ENCODE results near the gene DENND5A. TPM values are rescaled to one million over a fixed set of nuclear protein-coding genes. Genes with fewer than 3 reads are reported as not detected.

The DENND5A gene
- polyA plus RNA-seq, 3 donors = 24.4 to 291 (median 37.5) TPM

- H2AFZ ChIP-seq (ENCODE audit: insufficient read depth, low read depth, low read length, poor library complexity, severe bottlenecking) = no peak overlapping the region
- peaks cover 10% of the 10 kb centered on the region for H4K20me1 ChIP-seq (ENCODE audit: insufficient read depth, low read length)
- peaks cover 11% of the 10 kb centered on the region for H3K79me2 ChIP-seq (ENCODE audit: insufficient read depth, low read length)
- H3K27ac ChIP-seq (ENCODE audit: low read depth in 1 of 2, low read length in 2 of 2) = no peak overlapping the region
- Mint-ChIP-seq H3K4me3 (no peak overlapping the region), H3K27me3 (ENCODE audit: low read depth in 3 of 3) (peaks cover 0 to 15% (median 7%) of the 10 kb centered on the region in 3 donors), H3K27ac (no peak overlapping the region), H3K4me1 (peaks cover 11% of the 10 kb centered on the region), H3K9me3 (no peaks in the 10 kb centered on the region), H3K36me3 (peaks cover 0 to 2% of the 10 kb centered on the region in 2 donors)
- H3K4me3 ChIP-seq (replicated peaks in 1 of 3; ENCODE audit: low read depth in 2 of 3, low read length in 3 of 3) = no peak overlapping the region
- DNase-seq = no peak
- WGBS (ENCODE audit: insufficient coverage) = 100% methylated on average over 1 of the region's 4 CpGs
- H3K36me3 ChIP-seq (replicated peaks in 1 of 2; ENCODE audit: control insufficient read depth in 1 of 2, insufficient read depth in 2 of 2, low read length in 2 of 2) = no peaks in the 10 kb centered on the region
- no peak overlapping the region for H3K4me2 ChIP-seq (replicated peaks; ENCODE audit: extremely low read depth, low read length, poor library complexity, severe bottlenecking)
- H3K27me3 ChIP-seq (ENCODE audit: control insufficient read depth in 2 of 2, insufficient read depth in 2 of 2, low read length in 2 of 2) = no peaks in the 10 kb centered on the region
- no peaks in the 10 kb centered on the region for H3K9me3 ChIP-seq (replicated peaks in 1 of 2; ENCODE audit: control insufficient read depth in 1 of 2, insufficient read depth in 1 of 2, low read length in 2 of 2)
- H3K4me1 ChIP-seq (ENCODE audit: control insufficient read depth in 1 of 2, insufficient read depth in 2 of 2, low read length in 2 of 2) = peaks cover 18 to 22% of the 10 kb centered on the region in 2 donors
- intact Hi-C loops (cut with micrococcal nuclease) = no loop called here
- H3K9ac ChIP-seq (ENCODE audit: insufficient read depth, low read length, poor library complexity, severe bottlenecking) = no peak overlapping the region
- TF ChIP-seq CTCF (IDR thresholded peaks at IDR 0.05) = no peak
These were observed 2.5 kb upstream of the DENND5A start for GRCh38 chr11:9267680-9268079.

DNA sequence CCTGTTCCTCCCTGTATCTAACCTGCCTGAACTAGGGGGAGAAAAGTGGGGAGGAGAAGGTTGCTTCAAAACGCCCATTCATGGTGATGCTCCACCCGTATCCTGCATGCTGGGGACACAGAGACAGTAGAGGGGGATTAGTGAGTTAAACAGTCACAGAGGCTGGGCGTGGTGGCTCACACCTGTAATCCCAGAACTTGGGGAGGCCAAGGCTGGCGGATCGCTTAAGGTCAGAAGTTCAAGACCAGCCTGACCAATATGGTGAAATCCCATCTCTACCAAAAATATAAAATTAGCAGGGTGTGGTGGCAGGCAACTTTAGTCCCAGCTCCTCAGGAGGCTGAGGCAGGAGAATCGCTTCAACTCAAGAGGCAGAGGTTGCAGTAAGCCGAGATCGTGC is 1.8 kb upstream of the DENND5A start:
- no peak overlapping the region for H3K27ac ChIP-seq (ENCODE audit: low read depth in 1 of 2, low read length in 2 of 2)

More for the DNA sequence above, 1.8 kb upstream of the DENND5A start:
- Histone ChIP-seq H2AFZ (ENCODE audit: insufficient read depth, low read depth, low read length, poor library complexity, severe bottlenecking) (no peak overlapping the region), H3K27me3 (ENCODE audit: control insufficient read depth in 2 of 2, insufficient read depth in 2 of 2, low read length in 2 of 2) (no peaks in the 10 kb centered on the region), H3K9ac (ENCODE audit: insufficient read depth, low read length, poor library complexity, severe bottlenecking) (no peak overlapping the region), H3K4me3 (replicated peaks in 1 of 3; ENCODE audit: low read depth in 2 of 3, low read length in 3 of 3) (no peak overlapping the region), H3K9me3 (replicated peaks in 1 of 2; ENCODE audit: control insufficient read depth in 1 of 2, insufficient read depth in 1 of 2, low read length in 2 of 2) (no peaks in the 10 kb centered on the region), H3K4me2 (replicated peaks; ENCODE audit: extremely low read depth, low read length, poor library complexity, severe bottlenecking) (no peak overlapping the region), H3K36me3 (replicated peaks in 1 of 2; ENCODE audit: control insufficient read depth in 1 of 2, insufficient read depth in 2 of 2, low read length in 2 of 2) (no peaks in the 10 kb centered on the region), H4K20me1 (ENCODE audit: insufficient read depth, low read length) (peaks cover 18% of the 10 kb centered on the region), H3K79me2 (ENCODE audit: insufficient read depth, low read length) (peaks cover 18% of the 10 kb centered on the region), H3K4me1 (ENCODE audit: control insufficient read depth in 1 of 2, insufficient read depth in 2 of 2, low read length in 2 of 2) (peaks cover 15 to 24% of the 10 kb centered on the region in 2 donors)
- Mint-ChIP-seq H3K4me1 (peaks cover 16% of the 10 kb centered on the region), H3K27ac (no peak overlapping the region), H3K27me3 (ENCODE audit: low read depth in 3 of 3) (peaks cover 0 to 15% (median 7%) of the 10 kb centered on the region in 3 donors), H3K36me3 (peaks cover 2 to 3% of the 10 kb centered on the region in 2 donors), H3K9me3 (no peaks in the 10 kb centered on the region), H3K4me3 (peak overlapping the region in 1 of 2 donors; percentile 42)
- WGBS (ENCODE audit: insufficient coverage) = 80% methylated on average over 1 of the region's 8 CpGs
- intact Hi-C loops (cut with micrococcal nuclease) = no loop called here
- DNase-seq = no peak
- TF ChIP-seq CTCF (IDR thresholded peaks at IDR 0.05) = no peak

Measured in CD14-positive monocyte (primary cell).